Muscle layer of duodenum (tissue), 2 donors: Measurements from ENCODE around the gene JMJD6.
"Not testable (repeated sequence)": the region's sequence is repeated elsewhere in the genome, so short reads cannot be mapped to it uniquely, and the experiment has no call there.

Experiments used
- H3K27ac ChIP-seq: one replicate; pipeline ENCODE4 v1.7.0; 2013; ENCODE audit warnings: mild to moderate bottlenecking, low read length
- H3K27me3 ChIP-seq: one replicate; pipeline ENCODE4 v1.7.0; 2013; ENCODE audit warnings: low read depth, mild to moderate bottlenecking, control low read depth, low read length
- H3K36me3 ChIP-seq, 2 donors: one replicate each; pipeline ENCODE4 v1.7.0; 2013; ENCODE audit warnings: low read length in 2 of 2, control low read depth in 1 of 2, mild to moderate bottlenecking in 1 of 2; ENCODE audit not compliant: insufficient read depth in 2 of 2, control insufficient read depth in 1 of 2
- H3K4me1 ChIP-seq, 2 donors: one replicate each; pipeline ENCODE4 v1.7.0; 2013; ENCODE audit warnings: low read length in 2 of 2, mild to moderate bottlenecking in 2 of 2, control low read depth in 1 of 2, moderate library complexity in 1 of 2; ENCODE audit not compliant: insufficient read depth in 2 of 2, control insufficient read depth in 1 of 2
- H3K4me3 ChIP-seq, 2 donors: one replicate each; pipeline ENCODE4 v1.7.0; 2013; ENCODE audit warnings: low read length in 2 of 2, low read depth in 1 of 2, mild to moderate bottlenecking in 1 of 2
- H3K9me3 ChIP-seq, 2 donors: one replicate each; pipeline ENCODE4 v1.7.0; 2013; ENCODE audit warnings: low read length in 2 of 2, control low read depth in 1 of 2, mild to moderate bottlenecking in 1 of 2; ENCODE audit not compliant: control insufficient read depth in 1 of 2
- donor health status: healthy.

Gene JMJD6

DNA sequence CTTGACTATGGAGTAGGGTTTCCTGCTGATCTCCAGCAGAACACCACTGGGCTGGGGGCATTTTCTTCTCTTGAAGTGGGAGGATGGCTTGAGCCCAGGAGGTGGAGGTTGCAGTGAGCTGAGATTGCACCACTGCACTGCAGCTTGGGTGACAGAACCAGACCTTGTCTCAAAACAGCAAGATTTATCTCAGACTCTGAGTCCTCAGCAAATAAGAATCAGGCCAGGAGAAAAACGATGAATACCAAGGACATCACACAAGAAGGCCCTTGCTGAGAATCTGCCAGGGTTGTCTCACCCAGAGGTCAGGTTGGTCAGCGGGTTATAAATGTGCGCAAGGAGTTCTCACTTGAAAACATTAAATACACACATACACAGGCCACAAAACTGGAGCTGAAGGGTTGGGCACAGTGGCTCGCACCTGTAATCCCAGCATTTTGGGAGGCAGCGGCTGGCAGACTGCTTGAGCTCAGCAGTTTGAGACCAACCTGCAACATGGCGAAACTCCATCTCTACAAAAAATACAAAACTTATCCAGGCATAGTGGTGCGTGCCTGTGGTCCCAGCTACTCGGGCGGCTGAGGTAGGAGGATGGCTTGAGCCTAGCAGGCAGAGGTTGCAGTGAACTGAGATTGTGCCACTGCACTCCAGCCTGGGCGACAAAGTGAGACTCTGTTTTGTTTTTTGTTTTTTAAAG, 23.3 kb downstream of the JMJD6 start:
- Histone ChIP-seq H3K27ac (no peak overlapping the region), H3K36me3 (no peaks in the 10 kb centered on the region), H3K27me3 (no peaks in the 10 kb centered on the region), H3K4me1 (peaks cover 9 to 61% of the 10 kb centered on the region in 2 donors), H3K9me3 (no peaks in the 10 kb centered on the region), H3K4me3 (no peak overlapping the region)

DNA sequence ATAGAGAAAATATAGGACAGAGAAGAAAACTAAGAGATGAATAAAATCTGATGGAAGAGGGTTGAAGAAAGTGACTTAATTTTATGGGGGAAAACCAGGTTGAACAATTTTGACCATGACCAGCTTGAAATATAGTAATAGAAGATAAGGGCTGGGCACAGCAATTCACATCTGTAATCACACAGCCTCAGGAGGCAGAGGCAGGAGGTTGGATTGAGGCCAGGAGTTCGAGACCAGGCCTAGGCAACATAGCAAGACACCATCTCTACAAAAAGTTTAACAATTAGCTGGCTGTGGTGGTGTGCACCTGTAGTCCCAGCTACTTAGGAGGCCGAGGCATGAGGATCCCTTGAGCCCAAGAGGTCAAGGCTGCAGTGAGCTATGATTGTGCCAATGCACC, 24.3 kb downstream of the JMJD6 start:
- Histone ChIP-seq H3K36me3 (no peaks in the 10 kb centered on the region), H3K4me1 (peaks cover 4 to 62% of the 10 kb centered on the region in 2 donors), H3K27ac (peak overlapping the region; percentile 91)

DNA sequence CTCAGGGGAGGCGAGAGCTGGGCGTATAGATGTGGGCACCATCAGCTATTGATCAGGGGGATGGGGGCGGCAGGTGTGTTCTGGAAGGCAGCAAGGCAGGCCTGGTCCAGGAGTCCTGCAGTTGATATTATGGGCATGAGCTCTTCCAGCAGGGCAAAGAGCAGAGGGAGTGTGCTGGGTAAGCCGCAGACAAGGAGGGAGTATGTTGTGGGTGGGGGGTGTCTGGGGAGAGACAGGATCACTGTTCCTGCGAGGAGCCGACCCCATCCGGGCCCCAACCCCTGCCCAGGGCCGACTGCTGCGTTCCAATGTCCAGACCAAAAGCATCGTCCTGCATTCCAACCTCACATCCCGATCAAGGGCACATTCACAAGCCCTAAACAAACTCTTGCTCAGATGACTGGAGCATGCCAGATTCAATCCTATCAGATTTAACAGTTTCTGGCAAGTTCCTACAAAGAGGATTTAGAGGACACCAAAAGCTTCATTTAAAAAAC, 24.9 kb downstream of the JMJD6 start:
- Histone ChIP-seq H3K27me3 (no peaks in the 10 kb centered on the region), H3K4me3 (peak overlapping the region in 1 of 2 donors; percentile 55), H3K4me1 (peaks cover under 1 to 62% of the 10 kb centered on the region in 2 donors), H3K36me3 (no peaks in the 10 kb centered on the region), H3K27ac (peak overlapping the region; percentile 91), H3K9me3 (no peaks in the 10 kb centered on the region)

More for the DNA sequence above, 24.3 kb downstream of the JMJD6 start:
- H3K4me3 ChIP-seq, result no peak overlapping the region
- no peaks in the 10 kb centered on the region for H3K27me3 ChIP-seq
- no peaks in the 10 kb centered on the region for H3K9me3 ChIP-seq

DNA sequence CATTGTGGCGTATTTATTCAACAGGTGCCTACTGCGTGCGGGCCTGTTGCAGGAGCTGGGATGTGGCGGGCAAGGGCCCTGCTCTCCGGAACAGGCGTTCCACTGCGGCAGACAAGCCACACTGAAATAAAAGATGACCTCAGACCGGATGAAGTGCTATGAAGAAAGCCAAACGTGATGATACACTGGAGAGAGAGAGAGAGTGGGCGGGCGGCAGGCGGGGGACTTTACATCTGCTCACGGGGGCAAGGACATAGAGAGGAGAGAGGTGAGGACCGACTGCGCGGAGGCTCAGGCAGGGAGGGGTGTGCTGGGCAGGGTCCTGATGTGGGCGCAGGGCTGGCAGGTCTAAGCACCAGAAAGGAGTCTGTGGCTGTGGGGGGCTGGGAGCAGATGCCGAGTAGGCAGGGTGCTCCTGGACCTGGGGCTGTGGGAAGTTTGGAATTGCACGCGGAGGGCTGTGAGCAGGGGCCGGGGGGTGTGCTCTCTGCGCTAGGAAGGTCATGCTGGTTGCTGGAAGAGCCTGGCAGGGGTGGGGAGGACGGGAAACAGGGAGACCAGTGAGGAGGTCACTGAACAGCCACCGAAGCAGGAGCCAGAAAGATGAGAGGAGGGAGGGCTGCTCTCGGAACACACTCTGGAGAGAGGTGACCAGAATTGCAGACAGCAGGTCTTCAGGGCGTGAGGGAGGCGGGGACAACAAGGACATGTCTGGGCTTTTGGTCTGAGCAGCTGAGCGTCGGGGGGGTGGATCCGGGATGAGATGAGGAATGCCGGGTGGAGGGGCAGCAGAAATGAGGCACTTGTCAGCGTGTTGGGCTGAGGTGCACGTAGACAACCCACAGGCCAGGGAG, 25.6 kb downstream of the JMJD6 start:
- Histone ChIP-seq H3K4me1 (peaks cover 0 to 64% of the 10 kb centered on the region in 2 donors), H3K36me3 (no peaks in the 10 kb centered on the region), H3K9me3 (no peaks in the 10 kb centered on the region), H3K4me3 (peak overlapping the region; percentile 39 to 55), H3K27me3 (no peaks in the 10 kb centered on the region), H3K27ac (peak overlapping the region; percentile 91)

DNA sequence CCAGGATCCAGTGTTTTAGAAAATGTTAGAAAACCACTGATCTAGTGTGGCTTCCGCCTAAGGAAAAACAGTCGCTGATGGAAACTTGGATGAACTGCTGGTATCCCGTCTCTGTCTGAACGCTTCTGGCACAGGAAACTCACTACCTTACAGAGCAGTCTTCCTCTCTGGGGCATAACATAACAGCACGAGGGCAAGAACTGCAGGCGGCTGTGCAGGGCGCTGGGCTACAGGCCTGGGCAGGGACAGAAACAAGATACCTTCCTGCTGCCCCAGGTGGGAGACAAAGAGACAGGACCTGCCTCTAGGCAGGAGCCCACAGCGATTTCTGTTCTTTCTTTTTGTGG, 26.2 kb downstream of the JMJD6 start:
- Histone ChIP-seq H3K27ac (peak overlapping the region; percentile 91), H3K27me3 (no peaks in the 10 kb centered on the region), H3K9me3 (no peaks in the 10 kb centered on the region), H3K36me3 (no peaks in the 10 kb centered on the region), H3K4me1 (peaks cover 0 to 69% of the 10 kb centered on the region in 2 donors), H3K4me3 (peak overlapping the region in 1 of 2 donors; percentile 55)

DNA sequence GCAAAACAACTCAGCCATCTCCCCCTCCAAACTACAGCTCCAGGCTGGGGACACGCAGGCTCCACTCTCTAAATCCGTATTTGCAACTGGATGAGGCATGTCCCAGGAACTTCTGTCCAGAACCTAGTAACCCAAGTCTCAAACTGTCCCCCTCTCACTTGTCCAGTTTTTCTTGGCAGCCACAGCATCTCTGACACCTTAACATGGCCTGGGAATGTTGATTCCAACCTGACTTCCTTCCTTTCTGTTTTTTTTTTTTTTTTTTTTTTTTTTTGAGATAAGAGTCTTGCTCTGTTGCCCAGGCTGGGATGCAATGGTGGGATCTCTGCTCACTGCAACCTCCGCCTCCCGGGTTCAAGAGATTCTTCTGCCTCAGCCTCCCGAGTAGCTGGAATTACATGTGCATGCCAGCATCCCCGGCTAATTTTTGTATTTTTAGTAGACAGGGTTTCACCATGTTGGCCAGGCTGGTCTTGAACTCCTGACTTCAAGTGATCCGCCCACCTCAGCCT, 27.9 kb downstream of the JMJD6 start:
- Histone ChIP-seq H3K4me1 (peaks cover 0 to 64% of the 10 kb centered on the region in 2 donors), H3K4me3 (peak overlapping the region in 1 of 2 donors; percentile 28)
- not testable (repeated sequence) for H3K27ac ChIP-seq, H3K27me3 ChIP-seq, H3K9me3 ChIP-seq, H3K36me3 ChIP-seq

DNA sequence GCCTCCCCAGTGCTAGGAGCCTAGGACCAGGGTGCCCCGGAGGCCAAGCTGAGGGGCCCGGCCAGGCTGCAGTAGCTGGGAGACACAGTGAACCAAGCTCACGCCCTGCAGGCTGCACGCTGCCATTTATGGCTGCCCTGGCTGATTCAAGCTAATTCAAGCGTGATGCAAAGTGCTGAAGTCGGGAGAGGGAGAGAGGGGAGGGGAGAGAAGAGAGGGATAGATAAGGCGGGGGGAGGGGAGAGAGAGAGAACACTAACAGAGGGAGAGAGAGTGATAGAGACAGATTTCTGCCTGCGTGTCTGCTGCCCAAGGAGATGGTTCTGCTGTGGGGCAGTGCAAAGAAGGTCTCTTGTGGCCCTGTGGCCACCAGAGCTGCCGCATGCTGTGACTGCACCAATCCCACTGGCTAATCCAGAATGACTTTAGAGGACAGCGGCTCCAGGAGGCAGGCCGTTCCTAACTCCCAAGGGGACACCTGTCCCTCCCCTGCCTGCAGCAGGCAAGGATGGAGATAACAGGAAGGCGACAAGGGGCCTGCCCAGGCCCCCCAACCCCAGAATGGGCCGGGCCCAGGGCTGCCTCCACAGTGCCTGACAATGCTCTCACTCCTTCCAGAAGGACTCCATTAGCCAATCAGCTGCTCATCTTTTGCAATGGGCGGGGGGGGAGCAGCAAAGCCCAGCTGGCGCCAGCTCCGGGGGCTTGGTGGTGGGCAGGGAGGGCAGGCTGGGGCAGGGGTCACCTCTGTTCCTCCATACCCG, 28.5 kb downstream of the JMJD6 start:
- peak overlapping the region in 1 of 2 donors; percentile 28 for H3K4me3 ChIP-seq
- peaks cover 0 to 58% of the 10 kb centered on the region in 2 donors for H3K4me1 ChIP-seq
- H3K27me3 ChIP-seq, result no peaks in the 10 kb centered on the region
- no peaks in the 10 kb centered on the region for H3K9me3 ChIP-seq
- H3K27ac ChIP-seq, result peak overlapping the region; percentile 69
- H3K36me3 ChIP-seq, result no peaks in the 10 kb centered on the region

DNA sequence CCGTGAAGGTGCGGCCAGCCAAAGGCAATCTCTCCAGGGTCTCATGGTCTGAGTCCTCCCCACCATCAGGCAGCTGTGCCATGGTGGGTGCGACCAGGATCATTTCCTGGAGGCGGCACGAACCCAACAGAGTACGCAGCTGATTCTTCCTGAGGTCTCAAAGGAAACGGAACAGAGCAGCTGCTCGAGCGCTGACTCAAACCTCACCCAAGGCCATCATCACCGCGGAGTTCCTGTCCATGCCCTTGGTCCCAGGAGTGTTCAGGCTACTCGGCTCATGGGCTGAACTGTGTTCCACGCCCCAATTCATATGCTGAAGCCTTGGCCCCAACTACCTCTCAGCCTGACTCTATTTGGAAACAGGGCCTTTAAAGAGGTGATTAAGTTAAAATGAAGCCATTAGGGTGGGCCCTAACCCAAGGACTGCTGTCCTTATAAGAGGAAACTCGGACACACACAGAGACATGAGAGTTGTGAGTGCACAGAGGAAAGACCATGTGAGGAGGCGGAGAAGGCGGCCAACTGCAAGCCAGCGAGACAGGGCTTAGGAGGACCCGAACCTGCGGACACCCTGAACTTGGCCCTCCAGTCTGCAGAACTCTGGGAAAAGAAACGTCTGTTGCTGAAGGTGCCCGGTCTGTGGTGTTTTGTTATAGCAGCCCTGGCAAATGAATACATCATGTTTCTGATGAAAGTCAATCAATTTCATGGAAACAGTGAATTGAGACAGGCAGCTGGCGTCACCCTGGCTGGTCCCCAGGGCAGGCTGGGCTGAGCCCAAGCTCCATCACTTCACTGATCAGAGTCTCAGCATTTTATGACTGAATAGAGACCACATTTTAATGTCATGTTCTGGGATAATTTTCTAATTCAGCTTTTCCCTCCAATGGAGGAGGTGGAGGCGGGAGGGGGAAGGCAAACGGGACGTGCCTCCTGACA, 29.4 kb downstream of the JMJD6 start:
- Histone ChIP-seq H3K27me3 (no peaks in the 10 kb centered on the region), H3K4me3 (no peak overlapping the region), H3K27ac (peak overlapping the region; percentile 69), H3K36me3 (no peaks in the 10 kb centered on the region), H3K9me3 (no peaks in the 10 kb centered on the region), H3K4me1 (peaks cover 0 to 56% of the 10 kb centered on the region in 2 donors)

DNA sequence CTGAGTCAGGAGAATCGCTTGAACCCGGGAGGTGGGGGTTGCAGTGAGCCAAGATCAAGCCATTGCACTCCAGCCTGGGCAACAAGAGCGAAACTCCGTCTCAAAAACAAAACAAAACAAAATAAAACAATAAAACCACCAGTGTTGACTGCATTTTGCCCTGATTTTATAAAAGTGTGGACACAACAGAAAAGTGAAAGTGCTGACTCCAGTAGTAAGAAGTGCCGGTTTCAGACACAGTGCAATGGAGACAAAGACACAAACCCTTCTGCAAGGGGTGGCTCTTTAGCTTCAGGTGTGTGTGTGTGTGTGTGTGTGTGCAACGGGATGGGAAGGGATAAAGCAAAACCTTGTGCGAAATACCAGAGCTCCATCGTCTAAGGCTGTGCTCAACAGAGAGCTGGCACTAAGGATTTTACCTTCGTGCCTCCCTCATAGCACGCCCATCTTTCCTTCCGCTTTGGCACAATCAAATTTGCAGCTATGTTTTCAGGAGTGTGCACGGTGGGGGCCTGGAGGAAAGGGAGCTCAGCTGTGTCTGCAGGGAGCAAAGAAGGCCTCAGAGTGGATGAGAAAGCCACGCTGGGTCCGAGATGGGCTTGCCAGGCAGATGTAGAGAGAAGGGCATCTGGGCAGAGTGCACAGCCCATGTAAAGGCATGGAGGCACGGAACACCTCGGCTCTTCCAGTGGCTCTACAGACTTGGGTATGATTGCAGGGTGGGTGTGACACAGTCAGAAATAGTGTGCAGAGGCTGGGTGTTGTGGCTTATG, 31.2 kb downstream of the JMJD6 start:
- no peak overlapping the region for H3K4me3 ChIP-seq
- no peaks in the 10 kb centered on the region for H3K27me3 ChIP-seq
- no peaks in the 10 kb centered on the region for H3K9me3 ChIP-seq
- no peaks in the 10 kb centered on the region for H3K36me3 ChIP-seq
- no peak overlapping the region for H3K27ac ChIP-seq
- H3K4me1 ChIP-seq, result peaks cover 0 to 49% of the 10 kb centered on the region in 2 donors
